ENCODE data around the gene ZBTB46.

The ZBTB46 gene

DNA sequence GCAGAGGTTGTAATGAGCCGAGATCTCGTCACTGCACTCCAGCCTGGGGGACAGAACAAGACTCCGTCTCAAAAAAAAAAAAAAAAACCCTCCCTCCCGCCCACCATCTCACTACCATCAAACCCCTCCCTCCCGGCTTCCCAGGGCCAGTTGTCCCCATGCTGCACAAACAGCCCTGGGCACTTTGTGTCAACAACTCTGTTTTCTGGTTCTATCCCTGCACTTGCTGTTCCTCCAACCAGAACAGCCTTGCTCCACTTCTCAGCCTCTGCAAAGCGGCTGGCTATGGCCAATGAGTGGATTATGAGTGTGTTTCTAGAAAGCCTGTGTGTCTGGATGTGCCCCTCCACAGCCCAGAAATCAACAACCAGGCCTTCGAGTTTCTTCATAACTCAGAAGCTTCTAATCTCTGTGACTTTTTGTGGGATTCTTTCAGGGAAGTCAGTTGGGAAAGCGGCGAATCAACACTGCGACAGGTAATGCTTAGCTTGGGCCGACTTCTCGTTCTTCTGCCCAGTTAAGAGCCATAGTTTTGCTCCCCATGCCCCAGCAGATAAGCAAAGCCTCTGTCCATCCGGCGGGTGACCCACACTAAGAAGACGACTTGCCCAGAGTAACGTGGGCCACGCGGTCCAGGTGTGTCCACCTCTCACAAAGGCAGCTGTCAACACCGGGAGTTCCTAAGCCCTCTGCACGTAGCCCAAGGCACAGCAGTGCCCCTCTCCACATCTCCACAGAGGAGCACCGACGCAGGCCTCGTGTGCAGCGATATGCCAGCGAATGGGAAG is 5.5 kb downstream of the ZBTB46 start:
- Histone ChIP-seq H3K4me3 (ENCODE audit: insufficient read depth, low read length, poor library complexity, severe bottlenecking) (no peak overlapping the region), H4K20me1 (ENCODE audit: low read depth, low read length) (no peaks in the 10 kb centered on the region), H3F3A (ENCODE audit: insufficient read depth) (no peaks in the 10 kb centered on the region), H3K27ac (ENCODE audit: low read depth, low read length) (no peak overlapping the region), H2AFZ (ENCODE audit: low read depth, low read length, severe bottlenecking) (no peak overlapping the region), H3K9ac (ENCODE audit: low read length) (no peak overlapping the region), H3K9me2 (replicated peaks; ENCODE audit: insufficient read depth, low read length) (no peaks in the 10 kb centered on the region), H3K27me3 (ENCODE audit: low read length) (0 out of 2 replicates have a peak, but pooled peaks cover 6% of the 10 kb centered on the region), H3K79me2 (ENCODE audit: insufficient read depth, low read length) (no peaks in the 10 kb centered on the region), H3K9me3 (ENCODE audit: insufficient read depth, low read length) (no peaks in the 10 kb centered on the region), H3K4me2 (ENCODE audit: low read depth, low read length, poor library complexity, severe bottlenecking) (no peak overlapping the region), H3K36me3 (ENCODE audit: low read length) (no peaks in the 10 kb centered on the region)
- TF ChIP-seq, protein P1, sequence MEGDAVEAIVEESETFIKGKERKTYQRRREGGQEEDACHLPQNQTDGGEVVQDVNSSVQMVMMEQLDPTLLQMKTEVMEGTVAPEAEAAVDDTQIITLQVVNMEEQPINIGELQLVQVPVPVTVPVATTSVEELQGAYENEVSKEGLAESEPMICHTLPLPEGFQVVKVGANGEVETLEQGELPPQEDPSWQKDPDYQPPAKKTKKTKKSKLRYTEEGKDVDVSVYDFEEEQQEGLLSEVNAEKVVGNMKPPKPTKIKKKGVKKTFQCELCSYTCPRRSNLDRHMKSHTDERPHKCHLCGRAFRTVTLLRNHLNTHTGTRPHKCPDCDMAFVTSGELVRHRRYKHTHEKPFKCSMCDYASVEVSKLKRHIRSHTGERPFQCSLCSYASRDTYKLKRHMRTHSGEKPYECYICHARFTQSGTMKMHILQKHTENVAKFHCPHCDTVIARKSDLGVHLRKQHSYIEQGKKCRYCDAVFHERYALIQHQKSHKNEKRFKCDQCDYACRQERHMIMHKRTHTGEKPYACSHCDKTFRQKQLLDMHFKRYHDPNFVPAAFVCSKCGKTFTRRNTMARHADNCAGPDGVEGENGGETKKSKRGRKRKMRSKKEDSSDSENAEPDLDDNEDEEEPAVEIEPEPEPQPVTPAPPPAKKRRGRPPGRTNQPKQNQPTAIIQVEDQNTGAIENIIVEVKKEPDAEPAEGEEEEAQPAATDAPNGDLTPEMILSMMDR (IDR thresholded peaks at IDR 0.05; ENCODE audit: insufficient read depth, low read length, poor library complexity, severe bottlenecking): no peak
- no peak for TF ChIP-seq EZH2phosphoT487 (conservative IDR thresholded peaks at IDR 0.05; ENCODE audit: low read length)

DNA sequence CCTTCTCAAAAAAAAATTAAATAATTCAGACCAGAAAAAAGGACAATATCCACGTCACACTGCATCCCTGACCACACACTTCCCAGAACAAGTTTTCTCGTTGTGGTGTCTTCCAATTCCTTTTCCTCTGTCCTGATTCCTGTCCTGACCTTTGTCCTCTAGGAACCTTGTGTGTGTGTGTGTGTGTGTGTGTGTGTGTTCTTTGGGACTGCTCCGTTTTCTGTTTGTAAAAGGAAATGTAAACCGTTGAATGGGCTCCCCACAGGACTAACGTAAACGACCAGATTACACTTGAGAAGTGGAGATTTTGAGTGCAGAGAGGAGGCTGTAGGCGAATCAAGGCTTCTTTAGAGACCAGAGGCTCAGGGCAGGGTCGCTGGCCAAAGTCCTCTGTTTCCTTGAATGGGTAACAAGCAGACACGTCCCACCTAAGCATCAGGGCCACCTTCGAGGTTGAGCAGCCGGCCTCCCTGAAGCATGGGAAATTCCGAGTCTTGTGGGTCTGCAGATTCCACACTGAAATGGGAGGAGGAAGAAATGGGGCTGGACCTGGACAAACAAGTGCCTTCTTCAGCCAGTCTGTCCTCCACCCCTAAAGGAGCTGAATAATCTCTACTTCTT is 7.3 kb downstream of the ZBTB46 start:
- Histone ChIP-seq H2AFZ (ENCODE audit: low read depth, low read length, severe bottlenecking) (no peak overlapping the region), H3K9me2 (replicated peaks; ENCODE audit: insufficient read depth, low read length) (no peaks in the 10 kb centered on the region), H3K36me3 (ENCODE audit: low read length) (no peaks in the 10 kb centered on the region), H3K79me2 (ENCODE audit: insufficient read depth, low read length) (no peaks in the 10 kb centered on the region), H3K9me3 (ENCODE audit: insufficient read depth, low read length) (no peaks in the 10 kb centered on the region), H3F3A (ENCODE audit: insufficient read depth) (no peaks in the 10 kb centered on the region), H3K4me2 (ENCODE audit: low read depth, low read length, poor library complexity, severe bottlenecking) (no peak overlapping the region), H3K27me3 (ENCODE audit: low read length) (0 out of 2 replicates have a peak, but pooled peaks cover 6% of the 10 kb centered on the region), H4K20me1 (ENCODE audit: low read depth, low read length) (no peaks in the 10 kb centered on the region), H3K9ac (ENCODE audit: low read length) (no peak overlapping the region), H3K4me3 (ENCODE audit: insufficient read depth, low read length, poor library complexity, severe bottlenecking) (no peak overlapping the region), H3K27ac (ENCODE audit: low read depth, low read length) (no peak overlapping the region)
- no peak for TF ChIP-seq EZH2phosphoT487 (conservative IDR thresholded peaks at IDR 0.05; ENCODE audit: low read length)
- TF ChIP-seq, protein P1 (IDR thresholded peaks at IDR 0.05; ENCODE audit: insufficient read depth, low read length, poor library complexity, severe bottlenecking): no peak

DNA sequence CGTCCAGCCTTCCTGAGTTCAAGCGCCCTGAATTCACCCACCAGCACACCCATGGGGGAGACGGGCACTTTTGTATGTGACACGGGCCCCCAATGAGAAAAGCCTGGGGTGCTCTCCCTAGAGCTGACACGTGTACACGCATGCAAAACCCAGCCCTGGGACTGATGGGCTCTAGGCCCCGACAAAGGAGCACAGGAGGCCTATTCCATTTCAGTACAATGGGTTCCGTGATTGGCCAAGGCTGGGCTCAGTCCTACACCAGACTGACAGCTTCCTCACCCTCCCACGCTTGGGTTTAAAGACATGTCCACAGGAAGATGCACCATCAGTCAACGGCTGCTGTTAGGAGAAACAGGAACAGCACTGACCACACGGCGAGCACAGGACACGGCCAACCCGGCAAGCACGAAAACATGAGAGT is 8.8 kb downstream of the ZBTB46 start:
- no peaks in the 10 kb centered on the region for H3K9me3 ChIP-seq (ENCODE audit: insufficient read depth, low read length)
- H3K79me2 ChIP-seq (ENCODE audit: insufficient read depth, low read length): no peaks in the 10 kb centered on the region
- H3K9me2 ChIP-seq (replicated peaks; ENCODE audit: insufficient read depth, low read length): no peaks in the 10 kb centered on the region
- TF ChIP-seq, protein P1 (IDR thresholded peaks at IDR 0.05; ENCODE audit: insufficient read depth, low read length, poor library complexity, severe bottlenecking): no peak
- no peak for TF ChIP-seq EZH2phosphoT487 (conservative IDR thresholded peaks at IDR 0.05; ENCODE audit: low read length)
- H3K27me3 ChIP-seq (ENCODE audit: low read length): 0 out of 2 replicates have a peak, but pooled peaks cover 6% of the 10 kb centered on the region
- H3K9ac ChIP-seq (ENCODE audit: low read length): no peak overlapping the region
- no peak overlapping the region for H2AFZ ChIP-seq (ENCODE audit: low read depth, low read length, severe bottlenecking)
- H3K36me3 ChIP-seq (ENCODE audit: low read length): no peaks in the 10 kb centered on the region
- no peaks in the 10 kb centered on the region for H3F3A ChIP-seq (ENCODE audit: insufficient read depth)
- H3K4me3 ChIP-seq (ENCODE audit: insufficient read depth, low read length, poor library complexity, severe bottlenecking): no peak overlapping the region
- no peak overlapping the region for H3K27ac ChIP-seq (ENCODE audit: low read depth, low read length)
- no peak overlapping the region for H3K4me2 ChIP-seq (ENCODE audit: low read depth, low read length, poor library complexity, severe bottlenecking)
- H4K20me1 ChIP-seq (ENCODE audit: low read depth, low read length): no peaks in the 10 kb centered on the region

All from SU-DHL-6 (cell line).